Ishikawa (cell line): Measurements from ENCODE around the gene GDF10.

Experiments used
- CEBPB ChIP-seq: IDR thresholded peaks from 2 replicates; pipeline ENCODE4 v1.6.1; 2012
- CREB1 ChIP-seq: IDR thresholded peaks from 2 replicates; pipeline ENCODE4 v1.6.1; 2012; ENCODE audit warnings: low read depth
- EGR1 ChIP-seq: IDR thresholded peaks from 2 replicates; pipeline ENCODE4 v1.6.1; 2012
- EP300 ChIP-seq: IDR thresholded peaks from 2 replicates; pipeline ENCODE4 v1.6.1; 2012; ENCODE audit warnings: borderline replicate concordance
- FOXM1 ChIP-seq: IDR thresholded peaks from 2 replicates; pipeline ENCODE4 v1.6.1; 2012; ENCODE audit warnings: low read depth, borderline replicate concordance
- MAX ChIP-seq: IDR thresholded peaks from 2 replicates; pipeline ENCODE4 v1.6.1; 2012
- NFIC ChIP-seq: IDR thresholded peaks from 2 replicates; pipeline ENCODE4 v1.6.1; 2012
- RAD21 ChIP-seq: IDR thresholded peaks from 2 replicates; pipeline ENCODE4 v1.6.1; 2012; ENCODE audit warnings: low read depth
- REST ChIP-seq: IDR thresholded peaks from 2 replicates; pipeline ENCODE4 v1.6.1; 2012; ENCODE audit warnings: low read depth, mild to moderate bottlenecking
- TAF1 ChIP-seq: IDR thresholded peaks from 2 replicates; pipeline ENCODE4 v1.6.1; 2012; ENCODE audit warnings: low read depth, mild to moderate bottlenecking
- TCF12 ChIP-seq: IDR thresholded peaks from 2 replicates; pipeline ENCODE4 v1.6.1; 2012; ENCODE audit warnings: low read depth
- TEAD4 ChIP-seq: IDR thresholded peaks from 2 replicates; pipeline ENCODE4 v1.6.1; 2012
- USF1 ChIP-seq: IDR thresholded peaks from 2 replicates; pipeline ENCODE4 v1.6.1; 2012
- YY1 ChIP-seq: IDR thresholded peaks from 2 replicates; pipeline ENCODE4 v1.6.1; 2012; ENCODE audit warnings: low read depth
- ZBTB7A ChIP-seq: IDR thresholded peaks from 2 replicates; pipeline ENCODE4 v1.6.1; 2012; ENCODE audit warnings: low read depth

GDF10 gene

GRCh38 chr10:47295411-47295810 is 4.6 kb upstream of the GDF10 start:
- TF ChIP-seq TCF12 (no peak), MAX (no peak), RAD21 (no peak), EP300 (no peak), FOXM1 (no peak), CEBPB (no peak)

- TF ChIP-seq MAX (no peak), CREB1 (no peak), EP300 (no peak), RAD21 (no peak), USF1 (no peak), YY1 (no peak), FOXM1 (no peak), ZBTB7A (no peak), EGR1 (no peak), TAF1 (no peak), NFIC (no peak), REST (no peak), CEBPB (no peak), TCF12 (no peak), TEAD4 (no peak)
Observed at GRCh38 chr10:47296156-47296894, 3.7 kb upstream of the GDF10 start.

GRCh38 chr10:47296941-47297340 is 3.1 kb upstream of the GDF10 start:
- TF ChIP-seq CEBPB (no peak), EGR1 (no peak), FOXM1 (no peak), CREB1 (no peak), TAF1 (no peak), TCF12 (no peak), TEAD4 (no peak), YY1 (no peak), EP300 (no peak), NFIC (no peak), ZBTB7A (no peak), MAX (no peak), USF1 (no peak), RAD21 (no peak), REST (no peak)

- TF ChIP-seq TAF1 (no peak), USF1 (no peak)
Observed at GRCh38 chr10:47297866-47298540, 2.0 kb upstream of the GDF10 start.

- TF ChIP-seq TEAD4 = no peak
- no peak for TF ChIP-seq ZBTB7A
- no peak for TF ChIP-seq RAD21
- TF ChIP-seq REST = no peak
- TF ChIP-seq NFIC = no peak
- TF ChIP-seq FOXM1 = no peak
- TF ChIP-seq TAF1 = no peak
- TF ChIP-seq EP300 = no peak
- TF ChIP-seq CREB1 = no peak
- TF ChIP-seq EGR1 = no peak
- no peak for TF ChIP-seq CEBPB
- TF ChIP-seq MAX = no peak
- TF ChIP-seq TCF12 = no peak
- TF ChIP-seq USF1 = no peak
- no peak for TF ChIP-seq YY1
Observed at GRCh38 chr10:47298715-47299114, 1.3 kb upstream of the GDF10 start.
